Hematopoietic multipotent progenitor cell treated with erythropoietin and hydrocortisone succinate and interleukin-3 and kit ligand, for 17 days (in vitro differentiated cells): ENCODE measurements around the gene PTGES2.
"Not testable (repeated sequence)": the region's sequence is repeated elsewhere in the genome, so short reads cannot be mapped to it uniquely, and the experiment has no call there.

Experiments used
- DNase-seq: peaks from one replicate; pipeline ENCODE4 v3.0.0-alpha.2; 2015; ENCODE audit warnings: low spot score

PTGES2 gene

GRCh38 chr9:128136816-128137793 lies 9.6 kb upstream of the PTGES2 start:
- DNase-seq = no peak

GRCh38 chr9:128135561-128135960 lies 8.0 kb upstream of the PTGES2 start:
- DNase-seq = not testable (repeated sequence)

- not testable (repeated sequence) for DNase-seq
These were observed 4.6 kb upstream of the PTGES2 start for GRCh38 chr9:128132139-128132538.

GRCh38 chr9:128131346-128131745 lies 3.8 kb upstream of the PTGES2 start:
- DNase-seq = not testable (repeated sequence)

GRCh38 chr9:128130651-128131050 lies 3.1 kb upstream of the PTGES2 start:
- not testable (repeated sequence) for DNase-seq

- DNase-seq = not testable (repeated sequence)
These were observed 2.6 kb upstream of the PTGES2 start for GRCh38 chr9:128129976-128130590.

GRCh38 chr9:128128836-128129590 lies 1.5 kb upstream of the PTGES2 start:
- no peak for DNase-seq

GRCh38 chr9:128127990-128128835 lies 684 bp upstream of the PTGES2 start:
- peak; percentile 90 for DNase-seq

GRCh38 chr9:128125580-128126354 lies 1.8 kb downstream of the PTGES2 start:
- no peak for DNase-seq

GRCh38 chr9:128124873-128125579 lies 2.5 kb downstream of the PTGES2 start:
- peak; percentile 72 for DNase-seq

- DNase-seq = no peak
These were observed 3.1 kb downstream of the PTGES2 start for GRCh38 chr9:128124451-128124850.

- no peak for DNase-seq
These were observed 4.0 kb downstream of the PTGES2 start for GRCh38 chr9:128123451-128124080.

GRCh38 chr9:128122809-128123175 lies 4.7 kb downstream of the PTGES2 start:
- DNase-seq = no peak

- DNase-seq = no peak
These were observed 5.4 kb downstream of the PTGES2 start for GRCh38 chr9:128121924-128122808.

GRCh38 chr9:128121466-128121810 lies 6.1 kb downstream of the PTGES2 start:
- no peak for DNase-seq

- DNase-seq = no peak
These were observed 6.6 kb downstream of the PTGES2 start for GRCh38 chr9:128120741-128121465.

GRCh38 chr9:128120061-128120740 lies 7.3 kb downstream of the PTGES2 start:
- DNase-seq = no peak
